ENCODE measurements around the gene CKMT2. TPM values are rescaled to one million over a fixed set of nuclear protein-coding genes. Genes with fewer than 3 reads are reported as not detected.

Gene CKMT2
- total and polyA plus RNA-seq, 2 experiments from 2014 or later, result 2.9 to 8.2 TPM

GRCh38 chr5:81313278-81313677 is 80.2 kb downstream of the CKMT2 start:
- peaks cover 2% of the 10 kb centered on the region for H3K27me3 Mint-ChIP-seq (ENCODE audit: insufficient read depth, low read depth, poor library complexity)
- Histone ChIP-seq H3K9me2 (ENCODE audit: insufficient read depth) (no peaks in the 10 kb centered on the region), H3F3A (replicated peaks; ENCODE audit: low read depth) (no peaks in the 10 kb centered on the region), H3K4me1 (ENCODE audit: insufficient read depth) (peaks cover 11% of the 10 kb centered on the region), H3K36me3 (ENCODE audit: insufficient read depth) (0 out of 2 replicates have a peak, but pooled peaks cover 13% of the 10 kb centered on the region), H2AFZ (no peak overlapping the region), H3K79me2 (replicated peaks; ENCODE audit: insufficient read depth) (no peaks in the 10 kb centered on the region), H4K20me1 (replicated peaks; ENCODE audit: insufficient read depth) (no peaks in the 10 kb centered on the region), H3K4me3 (no peak overlapping the region), H3K27me3 (ENCODE audit: insufficient read depth) (no peaks in the 10 kb centered on the region), H3K4me2 (no peak overlapping the region), H3K27ac (ENCODE audit: low read depth) (no peak overlapping the region; the same call in 1 of the 2 replicates)
- peaks cover 19% of the 10 kb centered on the region for H3K4me1 Mint-ChIP-seq
- DNase-seq (ENCODE audit: low spot score) (no peak), ATAC-seq (no peak)
- no peaks in the 10 kb centered on the region for H3K9me3 Mint-ChIP-seq
- TF ChIP-seq CREB1 (CRISPR knock-in tag; IDR thresholded peaks at IDR 0.05; ENCODE audit: low read depth) (no peak), EZH2phosphoT487 (IDR thresholded peaks at IDR 0.05; ENCODE audit: unreplicated experiment) (no peak), ETS1 (IDR thresholded peaks at IDR 0.05) (no peak), ZNF462 (CRISPR knock-in tag; IDR thresholded peaks at IDR 0.05) (no peak), ZNF331 (CRISPR knock-in tag; IDR thresholded peaks at IDR 0.05; ENCODE audit: low read depth) (no peak), CTCF (conservative IDR thresholded peaks at IDR 0.05; ENCODE audit: low read depth in 2 of 2) (no peak), NANOG (IDR thresholded peaks at IDR 0.05; ENCODE audit: borderline replicate concordance) (no peak), STAT1 (IDR thresholded peaks at IDR 0.05; ENCODE audit: unreplicated experiment) (no peak), ZNF114 (CRISPR knock-in tag; IDR thresholded peaks at IDR 0.05) (no peak), EZH2 (IDR thresholded peaks at IDR 0.05; ENCODE audit: low read depth, unreplicated experiment) (no peak)
- H3K27ac Mint-ChIP-seq, result no peak overlapping the region
- no peak overlapping the region for H3K4me3 Mint-ChIP-seq
- H3K36me3 Mint-ChIP-seq (ENCODE audit: low read depth), result peaks cover 9% of the 10 kb centered on the region; the same call in 1 of the 3 replicates

Data from GM23338 (cell line).